IMR-90 (cell line): ENCODE data around the gene RTN4IP1. TPM values are rescaled to one million over a fixed set of nuclear protein-coding genes. Genes with fewer than 3 reads are reported as not detected.
"Not testable (repeated sequence)": the region's sequence is repeated elsewhere in the genome, so short reads cannot be mapped to it uniquely, and the experiment has no call there.

Experiments
- ATAC-seq: fragments of 200-7000 bp; cut with Tn5 transposase; 2 replicates; pipeline ENCODE4 v1.9.1; 2020; ENCODE audit warnings: low read depth, mild to moderate bottlenecking, moderate library complexity
- BruUV-seq: library from RNA; stranded (reverse); fragments of 400-500 nt; replicated peaks from 2 replicates; lab custom pipeline; 2021; lab: Mats Ljungman, UMichigan
- CTCF ChIA-PET: fragments of 300-600 bp; formaldehyde crosslinking; extraction: SDS; loops from one replicate; lab custom pipeline; 2021; ENCODE audit warnings: antibody characterized with exemption; lab: Yijun Ruan, JAX
- POLR2A ChIA-PET: fragments of 300-600 bp; sonication (Branson Sonifier 250); formaldehyde crosslinking; loops from one replicate; lab custom pipeline; 2022; ENCODE audit warnings: antibody characterized with exemption; ENCODE audit not compliant: unreplicated experiment; lab: Charles Lee
- DNase-seq: peaks from one replicate; pipeline ENCODE4 v3.0.0; 2013
- H2AFZ ChIP-seq: replicated peaks from 2 replicates; pipeline ENCODE3; 2013; ENCODE audit warnings: low read length, mild to moderate bottlenecking; ENCODE audit not compliant: poor library complexity
- H2AK5ac ChIP-seq: 2 replicates; pipeline ENCODE4 v1.6.1; 2013; ENCODE audit warnings: low read depth, low read length, inconsistent platforms
- H2AK9ac ChIP-seq: replicated peaks from 2 replicates; pipeline ENCODE3; 2013; ENCODE audit warnings: mild to moderate bottlenecking, low read depth, low read length, moderate library complexity; ENCODE audit not compliant: poor library complexity
- H2BK120ac ChIP-seq: 2 replicates; pipeline ENCODE4 v1.6.1; 2013; ENCODE audit warnings: low read depth, low read length, inconsistent platforms
- H2BK15ac ChIP-seq: 3 replicates; pipeline ENCODE4 v1.6.1; 2013; ENCODE audit warnings: low read depth, low read length, inconsistent platforms
- H2BK20ac ChIP-seq: 2 replicates; pipeline ENCODE4 v1.6.1; 2013; ENCODE audit warnings: low read depth, mild to moderate bottlenecking, inconsistent platforms, low read length, moderate library complexity
- H2BK5ac ChIP-seq: 2 replicates; pipeline ENCODE4 v1.6.1; 2013; ENCODE audit warnings: mild to moderate bottlenecking, low read depth, low read length, inconsistent platforms; ENCODE audit not compliant: poor library complexity, severe bottlenecking
- H3K14ac ChIP-seq: replicated peaks from 2 replicates; pipeline ENCODE4 v1.6.1; 2013; ENCODE audit warnings: low read depth, low read length, inconsistent platforms
- H3K18ac ChIP-seq: 2 replicates; pipeline ENCODE4 v1.6.1; 2013; ENCODE audit warnings: low read depth, low read length, control low read depth
- H3K23ac ChIP-seq: 2 replicates; pipeline ENCODE4 v1.6.1; 2013; ENCODE audit warnings: low read depth, low read length, inconsistent platforms
- H3K27ac ChIP-seq: 2 replicates; pipeline ENCODE4 v1.5.1; 2013; ENCODE audit warnings: mild to moderate bottlenecking, control low read depth, low read length; ENCODE audit not compliant: insufficient read depth
- H3K27me3 ChIP-seq: 2 replicates; pipeline ENCODE4 v1.6.1; 2013; ENCODE audit warnings: low read length; ENCODE audit not compliant: control insufficient read depth, insufficient read depth
- H3K36me3 ChIP-seq: 2 replicates; pipeline ENCODE4 v1.6.1; 2013; ENCODE audit warnings: low read length, mixed read lengths; ENCODE audit not compliant: control insufficient read depth, insufficient read depth
- H3K4ac ChIP-seq: 2 replicates; pipeline ENCODE4 v1.6.1; 2013; ENCODE audit warnings: low read depth, low read length, inconsistent platforms
- H3K4me1 ChIP-seq: 2 replicates; pipeline ENCODE4 v1.6.1; 2013; ENCODE audit warnings: low read length, mixed read lengths; ENCODE audit not compliant: control insufficient read depth, insufficient read depth
- H3K4me2 ChIP-seq: 2 replicates; pipeline ENCODE4 v1.6.1; 2013; ENCODE audit warnings: low read depth, mild to moderate bottlenecking, control low read depth, low read length, moderate library complexity
- H3K4me3 ChIP-seq: 2 replicates; pipeline ENCODE4 v1.5.1; 2013; ENCODE audit warnings: low read depth, mild to moderate bottlenecking, control low read depth, low read length, moderate library complexity; ENCODE audit not compliant: insufficient read depth
- H3K56ac ChIP-seq: 2 replicates; pipeline ENCODE4 v1.6.1; 2013; ENCODE audit warnings: low read length, inconsistent platforms; ENCODE audit not compliant: insufficient read depth; ENCODE audit errors: extremely low read depth
- H3K79me1 ChIP-seq, 2 experiments: 2 replicates each; pipeline ENCODE4 v1.6.1; 2013; ENCODE audit warnings: low read length in 2 of 2, inconsistent platforms in 1 of 2, low read depth in 1 of 2
- H3K9ac ChIP-seq: 2 replicates; pipeline ENCODE4 v1.6.1; 2013; ENCODE audit warnings: low read depth, low read length, control low read depth
- H3K9me1 ChIP-seq: 2 replicates; pipeline ENCODE4 v1.6.1; 2013; ENCODE audit warnings: low read length, inconsistent platforms; ENCODE audit not compliant: insufficient read depth
- H3K9me3 ChIP-seq: 2 replicates; pipeline ENCODE4 v1.6.1; 2013; ENCODE audit warnings: low read length; ENCODE audit not compliant: control insufficient read depth, insufficient read depth
- H4K20me1 ChIP-seq: 2 replicates; pipeline ENCODE4 v1.6.1; 2013; ENCODE audit warnings: low read length, inconsistent platforms; ENCODE audit not compliant: insufficient read depth
- H4K5ac ChIP-seq: 2 replicates; pipeline ENCODE4 v1.6.1; 2013; ENCODE audit warnings: mild to moderate bottlenecking, low read depth, low read length, control low read depth
- H4K8ac ChIP-seq, 2 experiments: 2 replicates each; pipeline ENCODE4 v1.6.1; 2013; ENCODE audit warnings: low read depth in 2 of 2, low read length in 2 of 2, control low read depth in 1 of 2, inconsistent platforms in 1 of 2
- H4K91ac ChIP-seq: 2 replicates; pipeline ENCODE4 v1.6.1; 2013; ENCODE audit warnings: low read depth, low read length, inconsistent platforms; ENCODE audit not compliant: insufficient read depth
- CHD1 ChIP-seq: IDR thresholded peaks from 2 replicates; pipeline ENCODE4 v1.6.1; 2012; ENCODE audit warnings: low read depth, low read length, improper control_type of control experiment
- MAZ ChIP-seq: IDR thresholded peaks from 2 replicates; pipeline ENCODE4 v1.6.1; 2012; ENCODE audit warnings: low read depth, mild to moderate bottlenecking, low read length, improper control_type of control experiment, moderate library complexity, borderline replicate concordance
- WGBS, 2 experiments: methylation state at CpG; one replicate each; pipeline versions ENCODE4 v1.1.5 to v1.1.7; 2013; ENCODE audit warnings: missing lambda C conversion rate in 2 of 2; ENCODE audit not compliant: insufficient read length in 1 of 2; ENCODE audit errors: extremely low coverage in 2 of 2; 5-methylcytosine and 5-hydroxymethylcytosine counted together
- dilution Hi-C: fragments of 300-500 bp; cut with HindIII; formaldehyde crosslinking; loops from one replicate; pipeline ENCODE4 v1.14.3; 2018; ENCODE audit warnings: low sequenced_read_pairs; ENCODE audit not compliant: unreplicated experiment
- in situ Hi-C: fragments of 300-500 bp; cut with MboI; formaldehyde crosslinking; loops from 3 replicates; pipeline ENCODE4 v1.14.3; 2019; ENCODE audit warnings: low sequenced_read_pairs, inconsistent platforms, mixed read lengths
- intact Hi-C: fragments of 100-400 bp; cut with micrococcal nuclease; formaldehyde crosslinking; loops from 2 replicates; pipeline ENCODE4 v1.10.0; 2022
- polyA plus RNA-seq, 3 experiments: library from polyadenylated mRNA; depleted of rRNA; stranded (reverse); fragments of >200 nt; gene quantifications; 2 replicates each; pipeline ENCODE4 v1.2.3, GENCODE V29; 2012; ENCODE audit warnings: low replicate concordance in 1 of 3
- total RNA-seq: library from RNA; depleted of rRNA; stranded (reverse); fragments of >200 nt; gene quantifications from 2 replicates; pipeline ENCODE4 v1.2.3, GENCODE V29; 2012

Gene RTN4IP1
- total and polyA plus RNA-seq, 2 of the 4 experiments (the other 2 are of a cell fraction), result 5.7 to 9.9 TPM

DNA sequence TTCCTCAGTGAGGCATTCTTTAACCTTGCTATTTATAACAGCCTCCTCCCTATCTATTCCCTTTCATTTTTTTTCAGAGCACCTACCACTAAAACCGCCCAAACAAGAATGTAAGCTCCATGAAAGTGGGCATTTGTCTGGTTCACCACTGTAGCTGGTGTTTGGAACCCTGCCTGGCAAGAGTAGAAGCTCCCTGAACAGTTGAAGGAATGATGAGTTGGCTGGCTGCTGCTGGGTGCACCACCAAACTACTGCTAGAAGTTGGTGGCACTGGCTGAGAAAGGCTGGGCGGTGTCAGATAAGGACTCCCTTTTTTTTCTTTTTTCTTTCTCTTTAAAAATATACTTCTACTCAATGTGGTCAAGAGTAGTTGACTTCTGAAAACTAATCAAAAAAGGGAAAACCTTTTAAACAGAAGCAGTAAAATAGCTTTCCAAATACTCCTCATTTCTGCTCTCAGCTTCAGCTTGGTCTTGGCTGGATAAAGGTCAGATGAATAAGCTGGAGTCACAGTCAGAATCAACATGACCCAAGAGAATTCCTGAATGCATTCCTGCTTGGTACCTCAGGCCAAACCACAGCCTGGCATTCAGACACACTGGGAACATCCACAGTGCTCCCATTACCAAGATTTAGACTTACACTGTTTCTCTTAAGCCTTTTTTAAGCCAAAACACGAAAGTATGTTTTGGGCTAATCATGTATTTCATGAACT lies 38.0 kb downstream of the RTN4IP1 start (continued):
- TF ChIP-seq CHD1, result no peak
- no peak for TF ChIP-seq MAZ

DNA sequence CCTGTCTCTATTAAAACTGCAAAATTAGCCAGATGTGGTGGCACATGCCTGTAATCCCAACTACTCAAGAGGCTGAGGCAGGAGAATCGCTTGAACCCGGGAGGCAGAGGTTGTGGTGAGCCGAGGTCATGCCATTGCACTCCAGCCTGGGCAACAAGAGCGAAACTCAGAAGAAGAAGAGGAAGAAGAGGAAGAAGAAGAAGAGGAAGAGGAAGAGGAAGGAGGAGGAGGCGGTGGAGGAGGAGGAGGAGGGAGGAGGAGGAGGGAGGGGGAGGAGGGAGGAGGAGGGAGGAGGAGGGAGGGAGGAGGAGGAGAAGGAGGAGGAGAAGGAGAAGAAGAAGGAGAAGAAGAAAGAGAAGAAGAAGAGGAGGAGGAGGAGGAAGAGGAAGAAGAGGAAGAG lies 40.4 kb downstream of the RTN4IP1 start:
- in situ Hi-C loops, H3K9me3 ChIP-seq, H3K9ac ChIP-seq, H3K14ac ChIP-seq, H2AK5ac ChIP-seq, H2BK5ac ChIP-seq, H4K91ac ChIP-seq, H3K79me1 ChIP-seq, H2AK9ac ChIP-seq, H4K8ac ChIP-seq, H4K20me1 ChIP-seq, H4K5ac ChIP-seq, H3K4me2 ChIP-seq, H3K4me3 ChIP-seq, H3K18ac ChIP-seq, BruUV-seq, ATAC-seq, H3K27me3 ChIP-seq, POLR2A ChIA-PET, H3K27ac ChIP-seq, H3K4me1 ChIP-seq, intact Hi-C loops, H2AFZ ChIP-seq, H2BK20ac ChIP-seq, H3K36me3 ChIP-seq, H2BK15ac ChIP-seq, CTCF ChIA-PET, H2BK120ac ChIP-seq, dilution Hi-C loops, H3K4ac ChIP-seq, H3K56ac ChIP-seq, H3K23ac ChIP-seq, DNase-seq: not testable (repeated sequence)
- H3K9me1 ChIP-seq, result peaks cover 12% of the 10 kb centered on the region; the same call in 1 of the 2 replicates
- WGBS, 2 experiments, result no CpG with 5 or more reads among the region's 5 CpGs
